Cardiac septum (tissue), 1 donor: ENCODE measurements around the gene ZC3H10. TPM values are rescaled to one million over a fixed set of nuclear protein-coding genes. Genes with fewer than 3 reads are reported as not detected.
"Not testable (repeated sequence)": the region's sequence is repeated elsewhere in the genome, so short reads cannot be mapped to it uniquely, and the experiment has no call there.

ENCODE experiments used
- DNase-seq: peaks from one replicate; pipeline ENCODE4 v3.0.0-alpha.2; 2020; ENCODE audit warnings: low spot score
- intact Hi-C: fragments of 100-400 bp; cut with DNase I; formaldehyde crosslinking; loops from one replicate; pipeline ENCODE4 v1.14.0; 2022
- total RNA-seq: library from RNA; stranded (reverse); fragmentation: NEBNext Ultra II Directional; extraction: Animal tissue kit (Norgen Biotek cat#: 25700); gene quantifications from one replicate; pipeline ENCODE4 v1.2.1, GENCODE V29; 2021
- donor health status: DM: no; HTN: no; CAD: no.

The ZC3H10 gene
- total RNA-seq, 1 donor from 2014 or later, result 6.0 TPM

DNA sequence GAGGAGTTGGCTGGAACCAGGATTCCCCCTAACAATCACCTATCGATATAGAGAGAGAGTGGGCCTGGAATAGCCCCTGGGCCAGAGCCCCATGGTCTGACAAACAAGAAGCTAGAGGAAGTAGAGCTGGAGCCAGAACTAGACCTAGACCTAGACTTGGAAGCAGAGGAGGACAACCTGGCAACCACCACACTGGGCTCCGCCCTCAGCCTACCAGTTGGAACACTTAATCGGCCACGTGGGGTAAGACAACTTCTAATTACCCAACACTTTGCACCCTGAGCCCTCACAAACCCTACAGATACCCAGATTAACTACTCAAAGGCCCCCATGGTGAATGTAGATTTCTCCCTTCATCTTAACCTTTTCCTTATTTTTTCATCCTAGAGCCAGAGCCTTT is 18.3 kb upstream of the ZC3H10 start:
- intact Hi-C loops, result loop anchor here (5.0 kb wide), 1 partner anchor 92 kb away; no protein-coding TSS in a partner anchor
- no peak for DNase-seq

GRCh38 chr12:56101045-56101444 is 17.0 kb upstream of the ZC3H10 start:
- intact Hi-C loops, result loop anchor here (5.0 kb wide), 1 partner anchor 94 kb away; no protein-coding TSS in a partner anchor
- no peak for DNase-seq

- intact Hi-C loops, result loop anchor here (5.0 kb wide), 1 partner anchor 95 kb away; no protein-coding TSS in a partner anchor
- no peak for DNase-seq
Measured at GRCh38 chr12:56102683-56103065, 15.4 kb upstream of the ZC3H10 start.

DNA sequence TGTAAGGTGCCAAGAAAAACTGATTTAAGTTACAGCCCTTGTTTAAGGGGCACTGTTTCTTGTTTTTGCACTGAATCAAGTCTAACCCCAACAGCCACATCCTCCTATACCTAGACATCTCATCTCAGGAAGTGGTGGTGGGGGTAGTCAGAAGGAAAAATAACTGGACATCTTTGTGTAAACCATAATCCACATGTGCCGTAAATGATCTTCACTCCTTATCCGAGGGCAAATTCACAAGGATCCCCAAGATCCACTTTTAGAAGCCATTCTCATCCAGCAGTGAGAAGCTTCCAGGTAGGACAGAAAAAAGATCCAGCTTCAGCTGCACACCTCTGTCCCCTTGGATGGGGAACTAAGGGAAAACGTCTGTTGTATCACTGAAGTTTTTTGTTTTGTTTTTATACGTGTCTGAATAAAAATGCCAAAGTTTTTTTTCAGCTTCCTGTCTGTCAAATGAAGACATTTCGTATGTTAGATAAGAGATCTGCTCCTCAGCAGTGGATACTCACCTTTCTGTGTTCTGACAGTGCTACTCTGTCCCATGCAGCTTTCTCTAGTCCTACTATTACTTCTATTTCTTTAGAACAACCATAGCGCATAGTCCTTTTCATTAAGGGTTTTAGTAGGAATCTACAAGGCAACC is 14.9 kb upstream of the ZC3H10 start:
- intact Hi-C loops, result loop anchor here (5.0 kb wide), 1 partner anchor 96 kb away; no protein-coding TSS in a partner anchor

DNA sequence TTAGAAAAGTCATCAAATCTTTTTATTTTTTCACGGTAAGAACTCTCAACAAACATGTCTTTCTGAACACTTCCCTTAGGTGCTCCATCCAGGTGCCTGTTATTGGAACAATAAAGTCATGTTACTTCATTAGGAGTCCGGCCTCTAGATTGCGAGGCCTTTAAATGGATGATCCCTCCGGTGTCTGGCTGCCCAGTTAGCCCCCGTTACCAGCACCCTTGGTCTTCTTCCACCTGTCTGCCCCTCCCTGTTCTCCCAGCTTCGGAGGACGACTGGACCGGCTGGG is 14.3 kb upstream of the ZC3H10 start:
- DNase-seq, result no peak
- intact Hi-C loops, result loop anchor here (1.0 to 5.0 kb wide), 3 partner anchors 13 to 96 kb away; partner anchors contain the start of genes RPL41 and RPS26

More for the DNA sequence above, 14.9 kb upstream of the ZC3H10 start:
- no peak for DNase-seq

- intact Hi-C loops, result loop anchor here (1.0 to 5.0 kb wide), 3 partner anchors 12 to 97 kb away; partner anchors contain the start of genes RPL41 and RPS26
- DNase-seq, result peak; percentile 99
Measured at GRCh38 chr12:56104109-56104814, 13.8 kb upstream of the ZC3H10 start, which contains the start of gene PA2G4. Gene PA2G4, plus strand, starts transcription at chr12:56104559. Its CDS starts 179 bp downstream, at chr12:56104738.

- intact Hi-C loops, result loop anchor here (1.0 to 5.0 kb wide), 3 partner anchors 11 to 98 kb away; partner anchors contain the start of genes RPL41 and RPS26
- DNase-seq, result no peak
Measured at GRCh38 chr12:56104815-56105608, 13.1 kb upstream of the ZC3H10 start.

GRCh38 chr12:56105609-56105902 is 12.5 kb upstream of the ZC3H10 start:
- intact Hi-C loops, result no loop called here
- no peak for DNase-seq

DNA sequence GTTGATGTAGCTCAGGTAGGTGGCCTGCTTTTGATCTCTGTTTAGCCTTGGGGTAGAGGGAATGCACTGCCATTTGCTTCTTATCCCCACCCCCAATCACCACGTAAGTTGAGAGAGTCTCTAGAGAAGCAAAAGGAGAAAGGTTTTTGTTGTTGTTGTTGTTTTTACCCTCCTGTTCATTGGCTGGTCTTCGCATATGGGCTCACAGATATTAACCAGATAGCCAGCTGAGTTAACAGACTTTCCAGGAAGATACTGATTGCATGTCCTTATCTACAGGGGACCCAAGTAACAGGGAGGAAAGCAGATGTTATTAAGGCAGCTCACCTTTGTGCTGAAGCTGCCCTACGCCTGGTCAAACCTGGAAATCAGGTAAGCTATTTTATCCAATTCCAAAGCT is 10.8 kb upstream of the ZC3H10 start:
- DNase-seq, result no peak
- intact Hi-C loops, result no loop called here

GRCh38 chr12:56110571-56110970 is 7.5 kb upstream of the ZC3H10 start:
- DNase-seq, result no peak
- intact Hi-C loops, result loop anchor here (10.0 kb wide), 1 partner anchor 366 kb away; the partner anchor contains the start of gene GDF11

- no peak for DNase-seq
- intact Hi-C loops, result loop anchor here (10.0 kb wide), 1 partner anchor 369 kb away; the partner anchor contains the start of gene GDF11
Measured at GRCh38 chr12:56114084-56114483, 4.0 kb upstream of the ZC3H10 start.

GRCh38 chr12:56115329-56115728 is 2.7 kb upstream of the ZC3H10 start:
- intact Hi-C loops, result loop anchor here (5.0 to 10.0 kb wide), 3 partner anchors 73 to 371 kb away; partner anchors contain the start of genes CNPY2, GDF11 and RPS26
- DNase-seq, result no peak

GRCh38 chr12:56116267-56117081 is 1.6 kb upstream of the ZC3H10 start, which contains the start of gene RPL41:
Gene RPL41, plus strand, starts transcription at chr12:56116633.
- peak; percentile 96 for DNase-seq
- intact Hi-C loops, result loop anchor here (1.0 to 10.0 kb wide), 4 partner anchors 12 to 372 kb away; partner anchors contain the start of genes CNPY2, GDF11, PA2G4 and RPS26

GRCh38 chr12:56117082-56117706 is 872 bp upstream of the ZC3H10 start:
- intact Hi-C loops, result loop anchor here (5.0 to 10.0 kb wide), 3 partner anchors 75 to 372 kb away; partner anchors contain the start of genes CNPY2, GDF11 and RPS26
- DNase-seq, result not testable (repeated sequence)

GRCh38 chr12:56118688-56119357 is 757 bp downstream of the ZC3H10 start:
- no peak for DNase-seq

GRCh38 chr12:56119361-56119796 is 1.3 kb downstream of the ZC3H10 start:
- DNase-seq, result peak; percentile 83
- intact Hi-C loops, result loop anchor here (2.0 to 10.0 kb wide), 5 partner anchors 39 to 375 kb away; partner anchors contain the start of genes CNPY2, GDF11, MYL6 and RPS26

More at GRCh38 chr12:56118688-56119357, 757 bp downstream of the ZC3H10 start:
- intact Hi-C loops, result loop anchor here (1.0 to 10.0 kb wide), 6 partner anchors 40 to 374 kb away; partner anchors contain the start of genes CNPY2, GDF11, MYL6 and NABP2

- intact Hi-C loops, result loop anchor here (5.0 to 10.0 kb wide), 2 partner anchors 137 to 344 kb away; partner anchors contain the start of genes ANKRD52 and SPRYD4
- DNase-seq, result no peak
Measured at GRCh38 chr12:56120158-56120846, 2.2 kb downstream of the ZC3H10 start.
